ENCODE results near the gene ZIM2.

DNA sequence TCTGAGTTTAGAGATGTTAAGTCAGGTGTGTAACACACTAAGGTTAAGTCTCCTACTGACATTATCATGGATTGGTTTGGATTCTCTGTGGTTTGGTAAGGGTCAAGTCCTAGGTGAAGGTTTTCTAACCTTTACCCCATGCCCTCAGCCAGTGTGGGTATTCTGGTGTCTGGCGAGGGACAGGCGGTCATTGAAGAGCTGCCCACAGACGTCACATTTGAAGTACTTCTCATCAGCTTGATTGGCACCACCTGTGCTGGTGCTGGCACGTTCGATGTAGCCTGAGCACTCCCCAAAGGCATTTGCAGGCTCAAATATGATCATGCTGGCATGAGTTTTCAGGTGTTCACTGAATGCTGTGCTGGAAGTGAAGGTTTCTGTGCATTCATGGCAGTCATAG lies 27.0 kb downstream of the ZIM2 start:
- TF ChIP-seq CTCF (IDR thresholded peaks at IDR 0.05) (no peak), POLR2A (IDR thresholded peaks at IDR 0.05) (no peak)

All from adrenal gland (tissue), 5 donors.